Neural progenitor cell (in vitro differentiated cells): ENCODE results near the gene LPCAT3. TPM values are rescaled to one million over a fixed set of nuclear protein-coding genes. Genes with fewer than 3 reads are reported as not detected.

Source experiments
- DNase-seq: peaks from one replicate; pipeline ENCODE4 v3.0.0-alpha.2; 2016; ENCODE audit warnings: low spot score
- H2AFZ ChIP-seq: fragments of 200-600 bp; sonication (generic); replicated peaks from 2 replicates; pipeline ENCODE4 v1.6.1; 2016; ENCODE audit warnings: antibody characterized with exemption
- H3F3A ChIP-seq: fragments of 200-600 bp; sonication (generic); 2 replicates; pipeline ENCODE4 v1.6.1; 2016; ENCODE audit warnings: antibody characterized with exemption, low read depth
- H3K27ac ChIP-seq: fragments of 200-600 bp; sonication (generic); 2 replicates; pipeline ENCODE4 v1.5.1; 2016; ENCODE audit warnings: mild to moderate bottlenecking
- H3K27me3 ChIP-seq: fragments of 200-600 bp; sonication (generic); 2 replicates; pipeline ENCODE4 v1.6.1; 2016; ENCODE audit warnings: mild to moderate bottlenecking, moderate library complexity
- H3K36me3 ChIP-seq: fragments of 200-600 bp; sonication (generic); 2 replicates; pipeline ENCODE4 v1.5.1; 2016
- H3K4me1 ChIP-seq: fragments of 200-600 bp; sonication (generic); 2 replicates; pipeline ENCODE4 v1.6.1; 2016; ENCODE audit warnings: mixed run types
- H3K4me2 ChIP-seq: fragments of 200-600 bp; sonication (generic); 2 replicates; pipeline ENCODE4 v1.6.1; 2016
- H3K4me3 ChIP-seq: fragments of 200-600 bp; sonication (generic); 2 replicates; pipeline ENCODE4 v1.5.1; 2016
- H3K79me2 ChIP-seq: fragments of 200-600 bp; sonication (generic); 2 replicates; pipeline ENCODE4 v1.6.1; 2016; ENCODE audit warnings: low read depth
- H3K9ac ChIP-seq: fragments of 200-600 bp; sonication (generic); 2 replicates; pipeline ENCODE4 v1.6.1; 2016
- H3K9me3 ChIP-seq: fragments of 200-600 bp; sonication (generic); 2 replicates; pipeline ENCODE4 v1.5.1; 2016; ENCODE audit warnings: low read depth
- H4K20me1 ChIP-seq: fragments of 200-600 bp; sonication (generic); 2 replicates; pipeline ENCODE4 v1.6.1; 2016; ENCODE audit warnings: low read depth
- H3K27ac Mint-ChIP-seq: 3 replicates; pipeline ENCODE4 v1.8.0; 2021; ENCODE audit warnings: mixed read lengths
- H3K27me3 Mint-ChIP-seq: 2 replicates; pipeline ENCODE4 v1.8.0; 2022; ENCODE audit warnings: low read depth, mild to moderate bottlenecking, inconsistent platforms, moderate library complexity, mixed read lengths; ENCODE audit not compliant: insufficient read depth
- H3K36me3 Mint-ChIP-seq: 3 replicates; pipeline ENCODE4 v1.8.0; 2021; ENCODE audit warnings: mixed read lengths
- H3K4me1 Mint-ChIP-seq: 3 replicates; pipeline ENCODE4 v1.8.0; 2021; ENCODE audit warnings: mixed read lengths
- H3K4me3 Mint-ChIP-seq: 3 replicates; pipeline ENCODE4 v1.8.0; 2021; ENCODE audit warnings: mild to moderate bottlenecking, moderate library complexity, mixed read lengths
- H3K9me3 Mint-ChIP-seq: 3 replicates; pipeline ENCODE4 v1.8.0; 2020; ENCODE audit warnings: mixed read lengths
- EZH2 ChIP-seq: fragments of 200-600 bp; sonication (generic); IDR thresholded peaks from 2 replicates; pipeline ENCODE4 v1.6.1; 2017; ENCODE audit warnings: antibody characterized with exemption, mild to moderate bottlenecking, moderate library complexity
- EZH2phosphoT487 ChIP-seq: fragments of 200-600 bp; sonication (generic); IDR thresholded peaks from 2 replicates; pipeline ENCODE4 v1.6.1; 2017; ENCODE audit warnings: antibody characterized with exemption
- total RNA-seq: library from RNA; depleted of rRNA; stranded (reverse); fragments of >200 nt; gene quantifications from 2 replicates; pipeline ENCODE4 v1.2.3, GENCODE V29; 2015; ENCODE audit warnings: low replicate concordance
- TF ChIP-seq, protein P1 (sequence below): fragments of 200-600 bp; sonication (generic); IDR thresholded peaks from 2 replicates; pipeline ENCODE4 v1.5.1; 2017; ENCODE audit warnings: antibody characterized with exemption, mild to moderate bottlenecking

Gene LPCAT3
- total RNA-seq, 1 donor from 2014 or later: 18.1 TPM

GRCh38 chr12:7060353-7060954, 42.2 kb upstream of the LPCAT3 start, which contains the start of gene C1S:
C1S (plus strand) TSS chr12:7060718; CDS start chr12:7061913, 1,195 bp downstream.
- no peak for TF ChIP-seq EZH2
- TF ChIP-seq EZH2phosphoT487: no peak
- TF ChIP-seq, protein P1, sequence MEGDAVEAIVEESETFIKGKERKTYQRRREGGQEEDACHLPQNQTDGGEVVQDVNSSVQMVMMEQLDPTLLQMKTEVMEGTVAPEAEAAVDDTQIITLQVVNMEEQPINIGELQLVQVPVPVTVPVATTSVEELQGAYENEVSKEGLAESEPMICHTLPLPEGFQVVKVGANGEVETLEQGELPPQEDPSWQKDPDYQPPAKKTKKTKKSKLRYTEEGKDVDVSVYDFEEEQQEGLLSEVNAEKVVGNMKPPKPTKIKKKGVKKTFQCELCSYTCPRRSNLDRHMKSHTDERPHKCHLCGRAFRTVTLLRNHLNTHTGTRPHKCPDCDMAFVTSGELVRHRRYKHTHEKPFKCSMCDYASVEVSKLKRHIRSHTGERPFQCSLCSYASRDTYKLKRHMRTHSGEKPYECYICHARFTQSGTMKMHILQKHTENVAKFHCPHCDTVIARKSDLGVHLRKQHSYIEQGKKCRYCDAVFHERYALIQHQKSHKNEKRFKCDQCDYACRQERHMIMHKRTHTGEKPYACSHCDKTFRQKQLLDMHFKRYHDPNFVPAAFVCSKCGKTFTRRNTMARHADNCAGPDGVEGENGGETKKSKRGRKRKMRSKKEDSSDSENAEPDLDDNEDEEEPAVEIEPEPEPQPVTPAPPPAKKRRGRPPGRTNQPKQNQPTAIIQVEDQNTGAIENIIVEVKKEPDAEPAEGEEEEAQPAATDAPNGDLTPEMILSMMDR: no peak
- Histone ChIP-seq H2AFZ (no peak within 1 kb of the TSS), H3K9ac (no peak within 1 kb of the TSS)

GRCh38 chr12:7059780-7060179, 41.5 kb upstream of the LPCAT3 start:
- H3K4me1 Mint-ChIP-seq: peaks cover 6% of the 10 kb centered on the region
- no peaks in the 10 kb centered on the region for H3K9me3 ChIP-seq
- H3K36me3 ChIP-seq: no peaks in the 10 kb centered on the region
- H3K36me3 Mint-ChIP-seq: no peaks in the 10 kb centered on the region
- H3K4me3 ChIP-seq: no peak overlapping the region
- H3F3A ChIP-seq: no peaks in the 10 kb centered on the region
- H3K27me3 ChIP-seq: no peaks in the 10 kb centered on the region
- H3K4me3 Mint-ChIP-seq: no peak overlapping the region
- no peak overlapping the region for H3K27ac Mint-ChIP-seq
- H3K79me2 ChIP-seq: no peaks in the 10 kb centered on the region
- no peaks in the 10 kb centered on the region for H4K20me1 ChIP-seq
- no peak overlapping the region for H2AFZ ChIP-seq
- no peaks in the 10 kb centered on the region for H3K4me1 ChIP-seq
- TF ChIP-seq, protein P1: no peak
- TF ChIP-seq EZH2 (no peak), EZH2phosphoT487 (no peak)
- H3K4me2 ChIP-seq: no peak overlapping the region
- H3K27ac ChIP-seq: no peak overlapping the region
- no peak overlapping the region for H3K9ac ChIP-seq
- H3K9me3 Mint-ChIP-seq: no peaks in the 10 kb centered on the region
- no peak for DNase-seq
- H3K27me3 Mint-ChIP-seq: peaks cover 5% of the 10 kb centered on the region

More at GRCh38 chr12:7060353-7060954, 42.2 kb upstream of the LPCAT3 start, which contains the start of gene C1S:
- Histone ChIP-seq H3F3A (no peaks in the 10 kb centered on the region), H3K9me3 (no peaks in the 10 kb centered on the region), H3K4me2 (no peak within 1 kb of the TSS), H3K4me3 (no peak within 1 kb of the TSS), H4K20me1 (no peaks in the 10 kb centered on the region), H3K27ac (no peak within 1 kb of the TSS), H3K36me3 (no peaks in the 10 kb centered on the region), H3K4me1 (no peaks in the 10 kb centered on the region), H3K27me3 (no peaks in the 10 kb centered on the region), H3K79me2 (no peaks in the 10 kb centered on the region)
- Mint-ChIP-seq H3K4me1 (peaks cover 6% of the 10 kb centered on the region), H3K4me3 (no peak within 1 kb of the TSS), H3K27ac (peak within 1 kb of the TSS; percentile 32), H3K27me3 (peaks cover 5% of the 10 kb centered on the region), H3K9me3 (no peaks in the 10 kb centered on the region), H3K36me3 (no peaks in the 10 kb centered on the region)
- DNase-seq: peak; percentile 6

DNA sequence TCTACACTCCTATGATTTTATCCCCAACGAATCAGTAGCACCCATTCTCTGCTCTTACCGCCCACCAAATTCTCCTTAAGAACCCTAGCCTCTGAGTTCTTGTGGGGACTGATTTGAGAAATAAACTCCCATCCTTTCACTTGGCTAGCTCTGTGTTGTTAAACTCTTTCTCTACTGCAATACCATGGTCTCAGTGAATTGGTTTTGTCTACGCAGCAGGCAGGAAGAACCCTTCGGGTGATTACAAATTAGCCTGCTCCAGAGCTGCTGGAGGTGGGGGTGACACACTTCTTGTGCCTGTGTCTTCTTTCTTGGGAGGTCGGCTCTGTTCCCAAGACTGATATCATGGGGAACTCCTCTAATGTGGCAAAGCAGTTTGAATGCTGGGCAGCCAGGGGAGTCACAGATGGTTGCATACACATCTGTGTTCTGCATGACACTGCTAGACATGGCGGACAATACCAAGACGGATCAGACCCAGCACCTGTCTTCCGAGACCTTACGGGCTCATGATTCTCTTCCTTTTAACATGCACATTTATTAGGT, 40.6 kb upstream of the LPCAT3 start:
- H3K27ac Mint-ChIP-seq: no peak overlapping the region

More for the DNA sequence above, 40.6 kb upstream of the LPCAT3 start:
- Histone ChIP-seq H3K27ac (no peak overlapping the region), H3K27me3 (no peaks in the 10 kb centered on the region), H3K9ac (no peak overlapping the region), H3K79me2 (no peaks in the 10 kb centered on the region), H3K4me2 (no peak overlapping the region), H3K36me3 (no peaks in the 10 kb centered on the region), H2AFZ (no peak overlapping the region), H3F3A (no peaks in the 10 kb centered on the region), H3K4me3 (no peak overlapping the region), H3K9me3 (no peaks in the 10 kb centered on the region), H3K4me1 (no peaks in the 10 kb centered on the region), H4K20me1 (no peaks in the 10 kb centered on the region)
- Mint-ChIP-seq H3K36me3 (no peaks in the 10 kb centered on the region), H3K4me3 (no peak overlapping the region), H3K9me3 (no peaks in the 10 kb centered on the region), H3K4me1 (peaks cover 6% of the 10 kb centered on the region), H3K27me3 (peaks cover 7% of the 10 kb centered on the region)
- DNase-seq: no peak
- TF ChIP-seq, protein P1: no peak
- no peak for TF ChIP-seq EZH2
- TF ChIP-seq EZH2phosphoT487: no peak
